ENCODE measurements around the gene MAP3K21.

MAP3K21 gene

GRCh38 chr1:233343262-233343661 lies 15.7 kb downstream of the MAP3K21 start:
- DNase-seq (no peak), ATAC-seq (ENCODE audit: insufficient read depth, low read depth) (no peak)
- no peaks in the 10 kb centered on the region for H4K20me1 ChIP-seq (ENCODE audit: insufficient read depth, low read length)
- no peaks in the 10 kb centered on the region for H3K79me2 ChIP-seq (ENCODE audit: insufficient read depth, low read length)
- H3K9ac ChIP-seq (ENCODE audit: low read depth, low read length) = no peak overlapping the region
- TF ChIP-seq EZH2 (IDR thresholded peaks at IDR 0.05; ENCODE audit: borderline replicate concordance, low read depth, low read length, severe bottlenecking) (no peak), CTCF (IDR thresholded peaks at IDR 0.05; ENCODE audit: borderline replicate concordance, extremely low read depth, low read length, poor library complexity, severe bottlenecking) (no peak)
- no peak overlapping the region for H3K4me3 ChIP-seq (ENCODE audit: low read depth in 1 of 2, low read length in 2 of 2)
- H3K4me1 ChIP-seq (ENCODE audit: insufficient read depth, low read length) = no peaks in the 10 kb centered on the region
- no peak overlapping the region for H2AFZ ChIP-seq (ENCODE audit: low read depth, low read length)
- H3K4me2 ChIP-seq (ENCODE audit: insufficient read depth, low read length) = no peak overlapping the region
- H3K9me3 ChIP-seq (ENCODE audit: insufficient read depth, low read length, severe bottlenecking) = no peaks in the 10 kb centered on the region
- H3K36me3 ChIP-seq (ENCODE audit: insufficient read depth, low read length) = no peaks in the 10 kb centered on the region
- H3K27me3 ChIP-seq (ENCODE audit: insufficient read depth, low read length, poor library complexity) = peaks cover 16% of the 10 kb centered on the region
- H3K27ac ChIP-seq (ENCODE audit: low read length) = no peak overlapping the region

- no peak overlapping the region for H3K27ac ChIP-seq (ENCODE audit: low read length)
- TF ChIP-seq CTCF (IDR thresholded peaks at IDR 0.05; ENCODE audit: borderline replicate concordance, extremely low read depth, low read length, poor library complexity, severe bottlenecking) (no peak), EZH2 (IDR thresholded peaks at IDR 0.05; ENCODE audit: borderline replicate concordance, low read depth, low read length, severe bottlenecking) (no peak)
- ATAC-seq (ENCODE audit: insufficient read depth, low read depth) = no peak
- H3K4me1 ChIP-seq (ENCODE audit: insufficient read depth, low read length) = no peaks in the 10 kb centered on the region
- no peak overlapping the region for H3K4me3 ChIP-seq (ENCODE audit: low read depth in 1 of 2, low read length in 2 of 2)
- H3K4me2 ChIP-seq (ENCODE audit: insufficient read depth, low read length) = no peak overlapping the region
- H3K27me3 ChIP-seq (ENCODE audit: insufficient read depth, low read length, poor library complexity) = peaks cover 9% of the 10 kb centered on the region
- H3K9ac ChIP-seq (ENCODE audit: low read depth, low read length) = no peak overlapping the region
- H2AFZ ChIP-seq (ENCODE audit: low read depth, low read length) = no peak overlapping the region
- no peaks in the 10 kb centered on the region for H3K36me3 ChIP-seq (ENCODE audit: insufficient read depth, low read length)
- H4K20me1 ChIP-seq (ENCODE audit: insufficient read depth, low read length) = no peaks in the 10 kb centered on the region
- DNase-seq = no peak
- H3K79me2 ChIP-seq (ENCODE audit: insufficient read depth, low read length) = no peaks in the 10 kb centered on the region
- H3K9me3 ChIP-seq (ENCODE audit: insufficient read depth, low read length, severe bottlenecking) = no peaks in the 10 kb centered on the region
These were observed 19.8 kb downstream of the MAP3K21 start for GRCh38 chr1:233347338-233347737.

- no peaks in the 10 kb centered on the region for H3K79me2 ChIP-seq (ENCODE audit: insufficient read depth, low read length)
- H3K27ac ChIP-seq (ENCODE audit: low read length) = no peak overlapping the region
- DNase-seq = no peak
- no peak overlapping the region for H3K4me2 ChIP-seq (ENCODE audit: insufficient read depth, low read length)
- ATAC-seq (ENCODE audit: insufficient read depth, low read depth) = no peak
- H2AFZ ChIP-seq (ENCODE audit: low read depth, low read length) = no peak overlapping the region
- peaks cover 12% of the 10 kb centered on the region for H3K27me3 ChIP-seq (ENCODE audit: insufficient read depth, low read length, poor library complexity)
- H3K4me1 ChIP-seq (ENCODE audit: insufficient read depth, low read length) = no peaks in the 10 kb centered on the region
- no peak overlapping the region for H3K9ac ChIP-seq (ENCODE audit: low read depth, low read length)
- H4K20me1 ChIP-seq (ENCODE audit: insufficient read depth, low read length) = no peaks in the 10 kb centered on the region
- no peaks in the 10 kb centered on the region for H3K36me3 ChIP-seq (ENCODE audit: insufficient read depth, low read length)
- H3K4me3 ChIP-seq (ENCODE audit: low read depth in 1 of 2, low read length in 2 of 2) = no peak overlapping the region
- TF ChIP-seq CTCF (IDR thresholded peaks at IDR 0.05; ENCODE audit: borderline replicate concordance, extremely low read depth, low read length, poor library complexity, severe bottlenecking) = no peak
- no peak for TF ChIP-seq EZH2 (IDR thresholded peaks at IDR 0.05; ENCODE audit: borderline replicate concordance, low read depth, low read length, severe bottlenecking)
- H3K9me3 ChIP-seq (ENCODE audit: insufficient read depth, low read length, severe bottlenecking) = no peaks in the 10 kb centered on the region
These were observed 21.6 kb downstream of the MAP3K21 start for GRCh38 chr1:233349137-233349536.

- H3K4me3 ChIP-seq (ENCODE audit: low read depth in 1 of 2, low read length in 2 of 2) = no peak overlapping the region
- H3K9me3 ChIP-seq (ENCODE audit: insufficient read depth, low read length, severe bottlenecking) = no peaks in the 10 kb centered on the region
- no peaks in the 10 kb centered on the region for H4K20me1 ChIP-seq (ENCODE audit: insufficient read depth, low read length)
- TF ChIP-seq CTCF (IDR thresholded peaks at IDR 0.05; ENCODE audit: borderline replicate concordance, extremely low read depth, low read length, poor library complexity, severe bottlenecking) (no peak), EZH2 (IDR thresholded peaks at IDR 0.05; ENCODE audit: borderline replicate concordance, low read depth, low read length, severe bottlenecking) (no peak)
- no peaks in the 10 kb centered on the region for H3K79me2 ChIP-seq (ENCODE audit: insufficient read depth, low read length)
- H3K27ac ChIP-seq (ENCODE audit: low read length) = no peak overlapping the region
- H2AFZ ChIP-seq (ENCODE audit: low read depth, low read length) = no peak overlapping the region
- ATAC-seq (ENCODE audit: insufficient read depth, low read depth) (no peak), DNase-seq (no peak)
- no peaks in the 10 kb centered on the region for H3K36me3 ChIP-seq (ENCODE audit: insufficient read depth, low read length)
- no peaks in the 10 kb centered on the region for H3K4me1 ChIP-seq (ENCODE audit: insufficient read depth, low read length)
- H3K4me2 ChIP-seq (ENCODE audit: insufficient read depth, low read length) = no peak overlapping the region
- H3K9ac ChIP-seq (ENCODE audit: low read depth, low read length) = no peak overlapping the region
- peaks cover 11% of the 10 kb centered on the region for H3K27me3 ChIP-seq (ENCODE audit: insufficient read depth, low read length, poor library complexity)
These were observed 27.5 kb downstream of the MAP3K21 start for GRCh38 chr1:233354983-233355382.
